Transverse colon (tissue), 4 donors: ENCODE data around the gene DLX3.

Experiments used
- CTCF ChIP-seq, 5 experiments: fragments of 200-600 bp in 3 of 5; fragments of 450-650 bp in 2 of 5; sonication (generic) in 3 of 5; IDR thresholded peaks; 1 replicate in 2 of 5; 2 replicates in 3 of 5; pipeline ENCODE4 v1.5.1; 2016 to 2017; ENCODE audit warnings: antibody characterized with exemption in 5 of 5, inconsistent platforms in 3 of 5, mild to moderate bottlenecking in 2 of 5, moderate library complexity in 1 of 5
- POLR2A ChIP-seq: fragments of 450-650 bp; IDR thresholded peaks from one replicate; pipeline ENCODE4 v1.6.1; 2016; ENCODE audit warnings: antibody characterized with exemption, mild to moderate bottlenecking, moderate library complexity
- POLR2AphosphoS5 ChIP-seq, 3 donors: sonication (generic); formaldehyde crosslinking; IDR thresholded peaks; one replicate each; pipeline ENCODE4 v1.6.1; 2016; ENCODE audit warnings: antibody characterized with exemption in 3 of 3

DNA sequence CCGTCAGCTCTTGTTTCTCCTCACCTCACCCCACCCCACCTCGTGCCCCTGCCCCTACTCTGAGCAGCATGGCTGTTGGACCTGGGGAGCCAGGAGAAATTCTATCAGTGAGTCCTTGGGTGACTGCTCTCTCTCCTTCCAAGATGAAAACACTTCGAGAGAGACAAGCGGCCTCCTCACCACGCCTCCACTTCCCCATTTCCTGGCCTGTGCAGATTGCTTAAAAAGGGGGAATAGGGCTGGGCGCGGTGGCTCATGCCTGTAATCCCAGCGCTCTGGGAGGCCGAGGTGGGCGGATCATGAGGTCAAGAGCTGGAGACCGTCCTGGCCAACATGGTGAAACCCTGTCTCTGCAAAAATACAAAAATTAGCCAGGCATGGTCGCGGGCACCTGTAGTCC lies 16.5 kb downstream of the DLX3 start:
- TF ChIP-seq CTCF (IDR thresholded peaks at IDR 0.05) (no peak), POLR2A (no peak), POLR2AphosphoS5 (IDR thresholded peaks at IDR 0.05) (no peak)
